GM12874 (cell line): ENCODE results near the gene IFNGR1.

ENCODE experiments used
- TF ChIP-seq, protein P1 (sequence below): IDR thresholded peaks from 2 replicates; pipeline ENCODE4 v1.5.1; 2011; ENCODE audit warnings: low read depth, mild to moderate bottlenecking, control low read depth, low read length, moderate library complexity; ENCODE audit not compliant: insufficient read depth

IFNGR1 gene

GRCh38 chr6:137224799-137225198 lies 5.6 kb upstream of the IFNGR1 start:
- TF ChIP-seq, protein P1, sequence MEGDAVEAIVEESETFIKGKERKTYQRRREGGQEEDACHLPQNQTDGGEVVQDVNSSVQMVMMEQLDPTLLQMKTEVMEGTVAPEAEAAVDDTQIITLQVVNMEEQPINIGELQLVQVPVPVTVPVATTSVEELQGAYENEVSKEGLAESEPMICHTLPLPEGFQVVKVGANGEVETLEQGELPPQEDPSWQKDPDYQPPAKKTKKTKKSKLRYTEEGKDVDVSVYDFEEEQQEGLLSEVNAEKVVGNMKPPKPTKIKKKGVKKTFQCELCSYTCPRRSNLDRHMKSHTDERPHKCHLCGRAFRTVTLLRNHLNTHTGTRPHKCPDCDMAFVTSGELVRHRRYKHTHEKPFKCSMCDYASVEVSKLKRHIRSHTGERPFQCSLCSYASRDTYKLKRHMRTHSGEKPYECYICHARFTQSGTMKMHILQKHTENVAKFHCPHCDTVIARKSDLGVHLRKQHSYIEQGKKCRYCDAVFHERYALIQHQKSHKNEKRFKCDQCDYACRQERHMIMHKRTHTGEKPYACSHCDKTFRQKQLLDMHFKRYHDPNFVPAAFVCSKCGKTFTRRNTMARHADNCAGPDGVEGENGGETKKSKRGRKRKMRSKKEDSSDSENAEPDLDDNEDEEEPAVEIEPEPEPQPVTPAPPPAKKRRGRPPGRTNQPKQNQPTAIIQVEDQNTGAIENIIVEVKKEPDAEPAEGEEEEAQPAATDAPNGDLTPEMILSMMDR: no peak

DNA sequence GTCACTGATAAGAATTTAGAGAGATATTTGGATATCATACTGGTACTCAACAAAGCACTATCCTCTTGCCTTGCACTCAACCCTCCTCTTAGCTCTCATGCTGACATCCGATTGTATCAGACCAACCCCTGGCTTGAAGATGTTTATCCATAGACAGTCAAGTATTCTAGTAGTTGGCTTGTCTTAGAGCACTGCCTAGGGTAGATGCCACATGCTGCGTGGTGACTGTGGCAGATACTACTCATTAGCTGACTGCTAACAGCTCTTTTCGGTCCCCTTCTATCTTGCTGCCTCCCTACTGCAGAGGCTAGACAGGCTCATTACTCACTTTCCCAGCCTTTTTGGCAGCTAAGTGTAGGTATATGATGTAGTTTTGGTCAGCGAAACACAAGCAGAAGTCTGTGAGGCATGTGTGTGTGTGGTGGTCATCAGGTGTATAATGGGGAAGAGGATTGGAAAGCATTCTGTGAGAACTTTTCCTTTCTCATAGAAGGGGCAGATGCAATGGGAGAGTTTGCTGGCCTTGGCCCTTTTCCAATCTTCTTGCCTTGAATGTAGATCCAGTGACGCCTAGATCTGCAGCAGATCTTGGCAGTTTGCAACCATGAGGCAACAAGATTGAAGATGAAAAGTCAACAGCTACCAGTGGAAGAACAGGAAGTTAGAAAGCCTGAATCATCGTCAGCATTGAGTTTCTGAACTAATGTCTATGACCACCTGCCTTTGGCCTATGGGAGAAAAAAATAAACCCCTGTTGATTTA lies 4.4 kb upstream of the IFNGR1 start:
- TF ChIP-seq, protein P1: no peak

- TF ChIP-seq, protein P1: no peak
These were observed 3.2 kb upstream of the IFNGR1 start for GRCh38 chr6:137222381-137222780.

GRCh38 chr6:137219664-137220252 lies 573 bp upstream of the IFNGR1 start:
- TF ChIP-seq, protein P1: no peak

- TF ChIP-seq, protein P1: no peak
These were observed 690 bp downstream of the IFNGR1 start for GRCh38 chr6:137218473-137218916.

DNA sequence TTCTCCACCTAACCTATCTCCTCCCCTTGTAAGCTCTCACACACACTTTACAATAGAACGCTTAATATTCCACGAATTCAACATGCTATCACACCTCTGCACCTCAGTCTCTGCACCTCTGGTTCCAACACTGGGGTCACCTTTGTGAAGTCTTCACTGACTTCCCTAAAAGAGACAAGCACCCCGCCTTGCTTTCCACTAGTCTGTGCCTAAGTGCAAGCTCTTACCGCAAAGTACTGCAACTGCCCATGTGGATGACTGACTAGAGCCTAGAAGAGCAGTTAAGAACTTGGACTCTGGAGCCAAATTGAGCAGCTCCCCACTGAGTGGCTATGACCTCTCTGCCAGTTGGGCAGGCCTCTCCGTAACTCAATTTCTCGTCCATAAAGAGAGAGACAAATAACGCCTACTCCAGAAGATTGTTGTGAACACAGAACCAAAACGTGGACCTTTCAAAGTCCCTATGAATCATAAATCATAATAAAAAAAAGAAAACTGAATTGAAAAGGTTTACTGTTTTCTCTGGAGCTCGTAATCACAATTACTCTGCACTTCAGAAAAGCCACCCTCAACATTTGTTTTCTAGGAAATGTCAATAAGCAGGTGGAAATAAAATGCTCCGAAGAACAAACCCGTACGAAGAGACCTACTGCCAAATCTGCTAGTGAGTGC lies 1.2 kb downstream of the IFNGR1 start:
- TF ChIP-seq, protein P1: no peak

- TF ChIP-seq, protein P1: no peak
These were observed 2.2 kb downstream of the IFNGR1 start for GRCh38 chr6:137216875-137217553.
